Measurements from ENCODE around the gene PCDH8.
"Not testable (repeated sequence)": the region's sequence is repeated elsewhere in the genome, so short reads cannot be mapped to it uniquely, and the experiment has no call there.

Gene PCDH8

GRCh38 chr13:52850072-52850395 lies 1.6 kb upstream of the PCDH8 start:
- no peak for DNase-seq (ENCODE audit: low read depth)

DNA sequence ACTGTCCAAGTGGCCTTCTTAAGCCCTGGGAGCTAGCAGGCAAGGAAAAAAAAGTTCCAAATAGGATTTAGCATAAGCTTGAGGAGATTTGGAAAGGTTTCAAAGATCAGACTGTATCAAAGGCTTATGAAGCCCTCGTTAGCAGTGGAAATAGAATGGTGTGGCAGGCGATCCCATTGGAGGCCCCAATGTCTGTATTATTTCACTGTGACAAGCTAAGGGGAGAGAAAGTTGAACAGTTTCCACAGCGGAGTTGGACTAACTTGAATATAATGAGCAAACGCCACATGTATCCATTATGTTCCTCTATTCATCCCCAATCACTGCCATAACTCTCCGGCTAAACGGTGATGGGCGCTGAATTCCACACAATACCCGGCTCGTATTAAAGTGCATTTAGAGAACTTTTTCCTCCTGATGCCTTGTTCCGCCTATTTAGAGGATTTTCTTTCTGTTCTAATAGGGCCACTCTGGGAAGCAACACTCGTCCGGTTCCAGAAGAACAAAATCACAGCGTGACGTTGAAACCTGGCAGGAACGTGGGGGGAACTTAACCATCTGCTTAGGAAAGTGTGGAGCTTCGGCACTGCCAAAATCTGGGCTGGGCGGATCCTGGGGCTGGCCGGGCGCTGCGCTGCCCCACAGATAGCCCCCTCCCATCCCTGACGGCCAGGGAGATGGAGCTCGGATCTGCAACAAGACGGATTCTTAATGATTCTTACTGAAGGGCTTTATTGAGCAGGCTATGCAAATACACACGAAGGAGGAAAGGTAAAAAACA lies 1.0 kb upstream of the PCDH8 start:
- no peak for DNase-seq (ENCODE audit: low read depth)

DNA sequence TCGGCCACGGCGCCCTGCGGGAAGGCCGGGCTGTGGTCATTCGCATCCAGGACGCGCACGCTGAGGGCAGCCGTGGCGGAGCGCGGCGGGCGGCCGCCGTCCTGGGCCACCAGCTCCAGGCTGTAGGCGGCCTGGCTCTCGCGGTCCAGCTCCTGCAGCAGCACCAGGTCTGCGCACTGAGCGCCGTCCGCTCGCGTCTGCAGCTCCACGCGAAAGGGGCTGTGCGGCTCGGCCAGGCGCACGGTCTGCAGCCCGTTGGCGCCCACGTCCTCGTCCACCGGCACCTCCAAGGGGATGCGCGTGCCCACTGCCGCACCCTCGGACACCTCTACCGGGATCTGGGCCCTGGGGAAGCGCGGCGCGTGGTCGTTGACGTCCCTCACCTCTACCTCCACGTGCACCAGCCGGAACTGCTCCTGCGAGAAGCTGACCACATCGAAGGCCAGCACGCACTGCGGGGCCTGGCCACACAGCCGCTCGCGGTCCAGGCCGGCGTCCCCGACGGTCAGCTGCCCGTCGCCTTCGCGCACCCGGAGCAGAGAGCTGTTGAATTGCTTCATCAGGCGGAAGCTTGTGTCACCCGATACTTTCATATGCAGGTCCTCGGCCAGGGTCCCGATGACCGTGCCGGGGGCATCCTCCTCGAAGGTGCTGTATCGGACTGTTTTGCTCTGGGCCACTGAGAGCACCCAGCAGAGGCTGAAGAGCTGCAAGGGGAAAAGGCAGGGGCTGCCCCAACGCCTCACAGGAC lies 583 bp downstream of the PCDH8 start:
- DNase-seq (ENCODE audit: low read depth): no peak

- no peak for DNase-seq (ENCODE audit: low read depth)
Measured at GRCh38 chr13:52847322-52847681, 1.1 kb downstream of the PCDH8 start.

DNA sequence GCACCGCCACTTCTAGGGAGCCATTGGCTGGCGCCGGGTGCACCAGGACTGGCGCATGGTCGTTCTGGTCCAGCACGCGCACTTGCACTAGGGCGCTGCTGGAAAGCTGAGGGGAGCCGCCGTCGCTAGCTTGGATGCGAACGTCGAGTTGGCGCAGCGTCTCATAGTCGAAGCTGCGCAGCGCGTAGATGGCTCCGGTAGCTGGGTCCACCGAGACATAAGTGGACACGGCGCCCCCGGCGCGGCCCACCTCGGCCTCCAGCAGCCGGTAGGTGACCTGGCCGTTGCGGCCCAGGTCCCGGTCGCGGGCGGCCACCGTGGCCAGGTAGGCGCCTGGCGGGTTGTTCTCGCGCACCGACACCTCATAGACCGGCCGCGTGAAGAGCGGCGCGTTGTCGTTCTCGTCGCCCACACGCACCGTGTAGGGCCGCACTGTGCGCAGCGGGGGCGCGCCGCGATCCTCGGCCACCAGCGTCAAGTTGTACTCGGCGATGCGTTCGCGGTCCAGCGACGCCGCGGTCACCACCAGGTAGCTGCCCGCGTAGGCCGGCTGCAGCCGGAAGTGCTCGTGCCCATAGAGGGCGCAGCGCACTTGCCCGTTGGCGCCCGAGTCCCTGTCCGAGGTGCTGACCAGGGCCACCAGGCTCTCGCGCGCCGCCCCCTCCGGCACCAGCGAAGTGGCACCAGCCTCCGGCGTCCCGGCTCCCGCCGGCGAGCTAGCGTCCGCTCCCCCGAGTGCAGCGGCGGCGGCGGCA lies 1.7 kb downstream of the PCDH8 start:
- DNase-seq (ENCODE audit: low read depth): no peak

DNA sequence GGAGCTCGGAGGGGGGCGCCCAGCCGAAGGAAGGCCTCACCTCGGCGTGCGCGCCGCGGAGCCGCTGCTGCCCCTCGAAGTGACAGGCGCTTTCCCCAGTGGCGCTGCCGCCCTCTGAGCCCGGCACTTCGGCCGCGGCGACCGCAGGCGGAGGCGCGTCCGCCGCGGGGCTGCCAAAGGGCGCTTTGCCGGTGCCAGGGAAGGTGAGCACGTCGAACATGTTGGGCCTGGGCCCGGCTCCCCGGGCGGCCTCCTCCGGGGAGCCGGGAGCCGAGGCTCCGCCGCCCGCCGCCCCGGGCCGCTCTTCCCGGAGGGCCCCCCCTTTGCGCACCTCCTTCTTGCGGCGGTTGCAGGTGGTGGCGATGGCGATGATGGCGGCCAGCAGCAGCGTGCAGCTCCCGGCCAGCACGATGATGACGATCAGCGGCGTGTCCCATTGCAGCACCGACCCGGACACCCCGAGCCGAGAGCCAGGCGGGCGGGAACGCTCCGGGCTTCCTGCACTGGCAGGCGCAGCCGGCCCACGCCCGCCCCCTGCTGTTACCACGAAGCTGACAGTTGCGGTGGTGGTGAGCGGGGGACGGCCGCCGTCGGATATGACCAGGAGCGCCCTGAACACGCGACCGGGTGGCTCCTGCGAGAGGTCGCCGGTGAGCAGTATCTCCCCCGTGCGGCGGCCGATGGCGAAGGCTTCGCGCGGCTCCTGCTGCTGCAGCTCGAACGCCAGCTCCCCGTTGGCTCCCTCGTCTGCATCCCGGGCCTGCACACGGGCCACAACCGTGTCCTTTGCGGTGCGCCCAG lies 2.5 kb downstream of the PCDH8 start:
- DNase-seq (ENCODE audit: low read depth): no peak

DNA sequence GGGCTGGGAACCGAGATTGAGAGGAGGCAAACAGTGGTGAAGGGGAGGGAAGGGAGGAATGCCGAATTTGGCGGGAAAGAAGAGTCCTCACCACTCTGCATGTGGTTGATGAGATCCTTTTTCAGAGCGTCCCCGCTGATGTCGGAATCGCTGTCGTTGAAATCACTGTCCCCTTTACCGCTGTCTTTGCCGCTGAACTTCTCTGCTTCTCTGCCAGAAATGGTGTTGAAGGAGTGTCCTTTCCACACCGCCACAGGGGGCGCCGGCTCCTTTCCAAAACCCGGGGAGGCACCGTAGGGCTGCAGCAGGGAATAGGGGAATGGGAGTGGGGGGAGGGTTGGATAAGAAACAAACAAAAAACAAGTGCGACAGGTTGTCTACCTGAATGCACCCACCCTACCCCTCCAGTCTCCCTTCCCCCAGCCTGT lies 3.1 kb downstream of the PCDH8 start:
- no peak for DNase-seq (ENCODE audit: low read depth)

GRCh38 chr13:52844836-52845235 lies 3.6 kb downstream of the PCDH8 start:
- no peak for DNase-seq (ENCODE audit: low read depth)

- no peak for DNase-seq (ENCODE audit: low read depth)
Measured at GRCh38 chr13:52842441-52842840, 6.0 kb downstream of the PCDH8 start.

- no peak for DNase-seq (ENCODE audit: low read depth)
Measured at GRCh38 chr13:52840066-52840465, 8.4 kb downstream of the PCDH8 start.

- DNase-seq (ENCODE audit: low read depth): no peak
Measured at GRCh38 chr13:52838433-52839107, 9.9 kb downstream of the PCDH8 start.

DNA sequence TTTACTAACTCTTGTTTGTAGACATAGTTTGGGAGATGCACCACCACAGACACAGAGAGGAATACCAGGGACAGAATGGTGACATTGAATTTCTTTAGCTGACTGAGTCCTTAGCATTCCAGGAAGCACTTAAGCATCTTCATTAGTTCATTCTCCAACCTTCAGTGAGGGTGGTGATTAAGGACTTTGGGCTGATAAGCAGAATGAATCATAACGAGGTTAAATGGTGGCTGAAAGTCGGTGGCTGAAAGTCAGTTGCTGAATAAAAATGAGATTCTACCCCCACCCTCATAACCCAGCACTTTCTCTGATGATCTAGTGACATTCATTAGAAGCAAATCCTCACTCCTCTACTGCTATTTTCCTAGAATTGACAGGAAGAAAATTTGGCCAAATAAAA lies 10.6 kb downstream of the PCDH8 start:
- no peak for DNase-seq (ENCODE audit: low read depth)

GRCh38 chr13:52835071-52835839 lies 13.2 kb downstream of the PCDH8 start:
- DNase-seq (ENCODE audit: low read depth): no peak

GRCh38 chr13:52833296-52833875 lies 15.1 kb downstream of the PCDH8 start:
- no peak for DNase-seq (ENCODE audit: low read depth)

GRCh38 chr13:52832313-52832712 lies 16.1 kb downstream of the PCDH8 start:
- no peak for DNase-seq (ENCODE audit: low read depth)

- DNase-seq (ENCODE audit: low read depth): peak; percentile 61
Measured at GRCh38 chr13:52830946-52831345, 17.5 kb downstream of the PCDH8 start.

DNA sequence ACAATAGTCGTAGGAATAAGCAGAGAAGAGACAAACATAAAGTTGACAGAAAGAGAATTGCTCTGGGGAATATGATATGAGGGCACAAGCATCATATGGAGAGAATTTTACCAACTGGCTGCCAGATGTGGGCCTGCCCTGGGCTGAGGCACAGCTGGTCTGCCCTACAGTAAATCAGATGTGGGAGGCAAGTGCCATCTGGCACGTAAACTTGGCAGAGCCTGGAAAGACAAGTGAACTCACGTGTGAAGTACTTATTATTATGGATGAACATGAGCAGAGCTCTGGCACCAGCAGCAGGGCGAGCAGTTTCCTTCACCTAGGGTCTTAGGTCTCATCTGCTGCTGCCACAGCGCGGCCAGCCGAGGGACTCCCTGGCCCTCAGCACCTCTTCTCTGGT lies 20.6 kb downstream of the PCDH8 start:
- no peak for DNase-seq (ENCODE audit: low read depth)

- DNase-seq (ENCODE audit: low read depth): not testable (repeated sequence)
Measured at GRCh38 chr13:52817886-52818285, 30.6 kb downstream of the PCDH8 start.

- no peak for DNase-seq (ENCODE audit: low read depth)
Measured at GRCh38 chr13:52815330-52815729, 33.1 kb downstream of the PCDH8 start.

DNA sequence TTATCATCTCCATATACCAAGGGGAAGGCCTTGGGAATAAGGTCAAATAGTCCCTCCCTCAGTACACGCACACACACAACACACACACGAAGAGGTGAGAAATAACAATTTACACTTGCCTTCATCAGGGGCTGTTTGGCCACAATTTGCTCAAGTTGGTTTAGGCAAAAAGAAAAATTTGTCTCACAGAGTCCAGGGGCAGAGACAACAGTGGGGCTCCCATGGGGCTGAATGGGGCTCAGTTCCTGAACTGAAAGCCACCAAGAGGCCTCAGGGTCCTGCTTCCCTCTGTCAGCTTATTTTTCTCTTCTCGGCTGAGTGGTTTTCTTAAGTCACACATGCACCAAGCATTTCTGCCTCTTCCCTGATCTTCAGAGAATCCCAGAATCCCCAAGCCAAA lies 35.5 kb downstream of the PCDH8 start:
- no peak for DNase-seq (ENCODE audit: low read depth)

All from non-pigmented ciliary epithelial cell (primary cell).